ENCODE measurements around the gene CLIP1. TPM values are rescaled to one million over a fixed set of nuclear protein-coding genes. Genes with fewer than 3 reads are reported as not detected.
A peak's percentile ranks its signal among the peaks of the same experiment; 100 is the strongest.

CLIP1 gene
- total and polyA plus RNA-seq, 2 of the 8 experiments (the other 6 are each of a cell fraction or from before 2014, with no cell fraction given): 19.0 to 27.6 TPM

DNA sequence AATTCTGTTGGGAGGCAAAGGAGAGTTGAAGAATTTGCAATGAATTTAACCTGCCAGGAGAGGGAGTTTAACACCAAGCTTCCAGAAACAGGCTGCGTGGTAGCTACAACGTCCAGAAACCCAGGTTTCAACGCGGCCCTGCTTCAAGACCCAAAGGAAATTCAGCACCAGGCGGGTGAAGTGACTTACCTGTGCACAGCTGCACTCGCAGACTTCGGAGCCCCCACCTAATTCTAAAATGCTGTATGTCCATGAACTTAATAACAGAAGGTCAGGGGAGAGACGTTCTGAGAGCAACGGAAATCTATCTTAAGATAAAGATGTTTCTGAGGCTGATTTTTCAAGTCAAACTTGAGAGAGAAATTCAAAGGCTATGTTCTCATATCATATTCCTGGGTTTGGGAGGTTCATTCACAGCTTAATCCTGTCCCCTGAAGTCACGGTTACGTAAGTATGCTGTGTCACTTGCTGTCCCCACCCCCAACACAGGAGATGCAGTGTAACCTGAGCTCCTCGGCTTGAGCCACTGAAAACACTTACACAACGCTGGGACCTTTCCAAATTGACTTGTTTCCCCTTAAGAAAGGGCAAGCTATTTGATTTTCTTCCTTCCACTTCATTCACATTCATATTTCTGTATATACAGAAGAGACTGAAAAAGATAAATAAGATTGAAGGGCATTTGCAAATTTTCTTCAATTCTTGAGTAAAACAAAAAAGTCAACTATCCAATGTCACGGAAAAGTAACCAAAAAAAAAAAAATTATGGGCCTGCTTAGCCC lies 22.7 kb downstream of the CLIP1 start (continued):
- TF ChIP-seq HDAC2 (IDR thresholded peaks at IDR 0.05; ENCODE audit: borderline replicate concordance in 1 of 2, low read depth in 2 of 2, low read length in 2 of 2) (peak in 1 of 2 experiments; percentile 73; a peak in 1 of 4 replicates), JUN (IDR thresholded peaks at IDR 0.05; ENCODE audit: low read depth, low read length) (no peak), CEBPB (IDR thresholded peaks at IDR 0.05; ENCODE audit: low read depth, low read length) (peak; percentile 71; the same call in 1 of the 2 replicates), MAFK (IDR thresholded peaks at IDR 0.05; ENCODE audit: low read depth, low read length) (peak; percentile 79; the same call in 1 of the 2 replicates), EZH2 (IDR thresholded peaks at IDR 0.05; ENCODE audit: low read depth, low read length, severe bottlenecking) (no peak), ZNF274 (IDR thresholded peaks at IDR 0.05; ENCODE audit: borderline replicate concordance, extremely low read depth, low read length) (no peak), EP300 (IDR thresholded peaks at IDR 0.05; ENCODE audit: borderline replicate concordance in 1 of 2, low read depth in 2 of 2, low read length in 2 of 2) (no peak), BCL11A (IDR thresholded peaks at IDR 0.05; ENCODE audit: low read depth in 2 of 2, low read length in 2 of 2) (no peak), RBBP5 (IDR thresholded peaks at IDR 0.05; ENCODE audit: borderline replicate concordance, low read depth, low read length) (no peak), HDAC6 (IDR thresholded peaks at IDR 0.05; ENCODE audit: low read depth, low read length) (no peak), ATF3 (IDR thresholded peaks at IDR 0.05; ENCODE audit: insufficient read depth, low read depth, low read length) (no peak), JUND (IDR thresholded peaks at IDR 0.05; ENCODE audit: low read length) (no peak), EGR1 (IDR thresholded peaks at IDR 0.05; ENCODE audit: borderline replicate concordance, low read depth, low read length) (no peak), NANOG (IDR thresholded peaks at IDR 0.05; ENCODE audit: insufficient read depth, low read depth, low read length, poor library complexity, severe bottlenecking) (no peak), CHD2 (IDR thresholded peaks at IDR 0.05; ENCODE audit: low read length) (no peak), ASH2L (IDR thresholded peaks at IDR 0.05; ENCODE audit: low read length) (peak; percentile 72), RNF2 (IDR thresholded peaks at IDR 0.05; ENCODE audit: borderline replicate concordance, low read depth, low read length, missing control alignments, poor library complexity, severe bottlenecking) (no peak), KDM1A (IDR thresholded peaks at IDR 0.05; ENCODE audit: borderline replicate concordance, low read length) (peak; percentile 92), BACH1 (IDR thresholded peaks at IDR 0.05; ENCODE audit: low read length) (peak; percentile 54), SIRT6 (IDR thresholded peaks at IDR 0.05; ENCODE audit: low read length) (no peak)
- TF ChIP-seq, protein P1, sequence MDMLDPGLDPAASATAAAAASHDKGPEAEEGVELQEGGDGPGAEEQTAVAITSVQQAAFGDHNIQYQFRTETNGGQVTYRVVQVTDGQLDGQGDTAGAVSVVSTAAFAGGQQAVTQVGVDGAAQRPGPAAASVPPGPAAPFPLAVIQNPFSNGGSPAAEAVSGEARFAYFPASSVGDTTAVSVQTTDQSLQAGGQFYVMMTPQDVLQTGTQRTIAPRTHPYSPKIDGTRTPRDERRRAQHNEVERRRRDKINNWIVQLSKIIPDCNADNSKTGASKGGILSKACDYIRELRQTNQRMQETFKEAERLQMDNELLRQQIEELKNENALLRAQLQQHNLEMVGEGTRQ (IDR thresholded peaks at IDR 0.05; ENCODE audit: low read length): no peak

All from H1 (cell line).